Activated naive CD4-positive, alpha-beta T cell (primary cell): ENCODE results near the gene PLD3.
A peak's percentile ranks its signal among the peaks of the same experiment; 100 is the strongest.

ENCODE experiments used
- DNase-seq, 4 experiments: peaks; one replicate each; lab custom pipeline; 2025; lab: John Stamatoyannopoulos, UW

PLD3 gene, protein sequence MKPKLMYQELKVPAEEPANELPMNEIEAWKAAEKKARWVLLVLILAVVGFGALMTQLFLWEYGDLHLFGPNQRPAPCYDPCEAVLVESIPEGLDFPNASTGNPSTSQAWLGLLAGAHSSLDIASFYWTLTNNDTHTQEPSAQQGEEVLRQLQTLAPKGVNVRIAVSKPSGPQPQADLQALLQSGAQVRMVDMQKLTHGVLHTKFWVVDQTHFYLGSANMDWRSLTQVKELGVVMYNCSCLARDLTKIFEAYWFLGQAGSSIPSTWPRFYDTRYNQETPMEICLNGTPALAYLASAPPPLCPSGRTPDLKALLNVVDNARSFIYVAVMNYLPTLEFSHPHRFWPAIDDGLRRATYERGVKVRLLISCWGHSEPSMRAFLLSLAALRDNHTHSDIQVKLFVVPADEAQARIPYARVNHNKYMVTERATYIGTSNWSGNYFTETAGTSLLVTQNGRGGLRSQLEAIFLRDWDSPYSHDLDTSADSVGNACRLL

DNA sequence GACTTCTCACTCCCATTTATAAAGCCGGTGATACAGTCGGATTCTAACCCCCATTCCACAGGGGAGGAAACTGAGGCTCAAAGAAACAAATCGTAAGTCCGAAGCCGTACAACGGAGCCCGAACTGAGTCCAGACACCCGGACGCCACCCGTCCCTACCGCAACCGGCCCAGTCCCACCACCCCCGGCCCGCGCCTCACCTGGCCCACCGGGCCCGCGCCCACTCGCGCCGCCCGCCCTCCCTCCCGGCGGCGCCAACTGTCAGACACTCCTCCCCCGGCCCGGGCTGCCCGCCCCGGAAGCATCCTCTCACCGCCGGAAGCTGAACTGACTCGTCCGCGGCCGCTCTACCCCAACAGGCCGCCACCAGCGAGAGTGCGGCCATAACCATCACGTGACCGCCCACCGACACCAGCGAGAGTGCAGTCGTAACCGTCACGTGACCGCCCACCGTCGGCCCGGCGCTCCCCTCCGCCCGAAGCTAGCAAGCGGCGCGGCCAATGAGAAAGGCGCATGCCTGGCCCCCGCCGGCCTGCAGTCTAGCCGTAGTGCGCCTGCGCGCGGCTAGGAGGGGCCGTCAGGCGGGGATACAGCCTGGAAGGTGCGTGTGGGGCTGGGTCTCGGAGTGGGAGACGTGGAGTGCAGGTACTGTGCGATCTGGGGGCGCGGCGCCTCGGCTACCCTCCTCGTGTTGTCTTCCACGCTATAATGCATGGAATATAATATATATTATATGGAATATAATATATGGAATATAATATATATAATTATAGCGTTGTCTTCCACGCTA, at the start of gene PLD3, which contains the start of gene C19orf47:
TSS of gene PLD3 (plus strand) at position 571 of the 789 bp plus-strand sequence. CDS start 17,789 bp downstream, outside the sequence.
TSS of gene C19orf47 (minus strand) at position 273 of the 789 bp plus-strand sequence. CDS start 6,540 bp downstream, outside the sequence.
- peak; percentile 90 to 97 (median 97) for DNase-seq

DNA sequence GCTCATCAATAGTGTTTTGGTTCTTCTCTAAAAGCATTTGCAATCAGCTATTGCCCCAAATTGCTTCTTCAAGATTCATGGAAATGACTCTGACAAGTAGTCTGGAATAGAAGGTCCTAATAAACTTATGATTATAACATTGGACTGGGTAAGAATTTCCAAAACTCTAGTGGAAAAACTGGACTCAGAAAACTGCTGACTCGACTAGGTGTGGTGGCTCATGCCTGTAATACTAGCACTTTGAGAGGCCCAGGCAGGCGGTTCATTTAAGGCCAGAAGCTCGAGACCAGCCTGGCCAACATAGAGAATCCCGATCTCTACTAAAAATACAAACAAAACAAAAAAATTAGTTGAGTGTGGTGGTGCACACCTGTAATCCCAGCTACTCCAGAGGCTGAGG, 47.8 kb upstream of the PLD3 start:
- DNase-seq, result no peak

DNA sequence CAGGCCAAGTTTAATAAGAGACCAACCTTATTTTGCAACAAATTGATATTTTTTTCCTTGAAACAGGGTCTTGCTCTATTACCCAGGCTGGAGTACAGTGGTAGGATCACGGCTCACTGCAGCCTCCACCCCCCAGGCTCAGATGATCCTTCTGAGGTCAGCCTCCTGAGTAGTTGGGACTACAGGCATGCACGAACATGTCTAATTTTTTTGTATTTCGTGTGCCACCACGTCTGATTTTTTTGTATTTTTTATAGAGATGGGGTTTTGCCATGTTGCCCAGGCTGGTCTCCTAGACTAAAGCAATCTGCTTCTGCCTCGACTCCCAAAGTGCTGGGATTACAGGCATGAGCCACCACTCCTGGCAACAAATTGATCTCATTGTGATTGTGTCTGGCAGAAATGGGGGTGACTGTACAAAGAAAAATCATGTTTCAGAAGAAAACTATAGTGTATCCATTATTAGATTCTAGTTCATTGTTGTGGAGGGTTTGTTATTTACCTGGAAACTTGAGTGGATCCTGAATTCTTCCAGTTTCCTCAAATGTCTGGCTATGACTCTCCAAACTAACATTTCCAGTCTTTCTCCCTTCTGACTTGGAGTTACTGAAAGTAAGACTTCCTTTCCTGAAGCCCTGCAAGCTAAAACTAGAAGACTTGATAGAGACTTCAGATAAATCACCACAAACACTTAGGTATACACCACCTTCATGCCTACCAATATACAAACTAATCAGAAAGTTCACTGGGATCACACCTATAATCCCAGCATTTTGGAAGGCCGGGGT, 46.1 kb upstream of the PLD3 start:
- DNase-seq, result no peak

DNA sequence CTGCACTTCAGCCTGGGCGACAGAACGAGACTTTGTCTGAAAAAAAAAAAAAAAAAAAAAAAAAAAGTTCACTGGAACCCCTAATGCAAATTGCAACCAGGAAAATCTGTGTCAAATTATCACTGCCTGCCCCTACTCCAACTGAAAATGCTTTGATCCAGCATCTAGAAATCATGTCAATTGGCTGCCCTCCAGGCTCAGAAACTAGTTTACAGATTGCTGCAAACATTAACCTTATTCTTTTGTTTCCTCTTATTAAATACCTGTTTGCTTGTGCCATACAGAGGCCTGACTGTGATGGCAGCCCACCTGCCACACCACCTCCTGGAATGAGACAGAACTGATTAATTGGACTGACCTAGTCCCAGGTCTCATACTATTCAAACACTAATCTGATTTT, 44.7 kb upstream of the PLD3 start:
- no peak for DNase-seq

DNA sequence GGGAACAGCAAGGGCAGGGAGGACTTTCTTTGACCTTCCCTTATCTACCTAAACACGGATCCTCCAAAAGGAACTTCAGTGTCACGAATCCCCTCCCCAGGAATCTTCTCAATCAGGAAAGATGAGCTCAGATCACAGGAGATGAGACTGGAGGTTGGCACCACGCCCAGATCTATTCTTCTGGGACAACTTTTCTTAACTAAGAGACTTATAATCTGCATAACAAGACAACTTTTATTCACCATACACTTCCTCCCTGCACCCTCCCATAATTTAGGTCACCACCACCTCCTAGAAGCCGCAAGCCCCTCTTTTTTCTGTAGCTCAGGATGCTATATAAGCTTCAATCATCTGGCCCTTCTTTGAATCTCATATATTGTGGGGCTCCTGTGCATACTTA, 44.2 kb upstream of the PLD3 start:
- no peak for DNase-seq

DNA sequence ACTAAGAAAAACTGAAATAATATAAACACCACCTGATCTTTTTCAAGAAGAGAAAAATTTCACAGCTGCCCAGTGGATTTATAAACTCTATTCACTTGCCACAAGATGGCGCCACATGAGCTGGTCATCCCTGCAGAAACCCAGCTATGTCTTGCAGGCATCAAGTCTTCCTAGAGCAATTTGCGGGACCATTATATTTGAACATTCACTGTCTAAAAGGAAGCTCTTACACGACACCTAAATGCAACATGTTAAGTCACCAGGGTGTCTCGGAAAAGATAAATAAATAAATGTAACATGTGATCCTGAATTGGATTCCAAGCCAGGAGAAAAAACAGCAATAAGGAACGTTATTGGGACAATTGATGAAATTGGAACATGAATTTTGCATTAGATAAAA, 43.1 kb upstream of the PLD3 start:
- peak; percentile 14 to 63 (median 32) for DNase-seq

DNA sequence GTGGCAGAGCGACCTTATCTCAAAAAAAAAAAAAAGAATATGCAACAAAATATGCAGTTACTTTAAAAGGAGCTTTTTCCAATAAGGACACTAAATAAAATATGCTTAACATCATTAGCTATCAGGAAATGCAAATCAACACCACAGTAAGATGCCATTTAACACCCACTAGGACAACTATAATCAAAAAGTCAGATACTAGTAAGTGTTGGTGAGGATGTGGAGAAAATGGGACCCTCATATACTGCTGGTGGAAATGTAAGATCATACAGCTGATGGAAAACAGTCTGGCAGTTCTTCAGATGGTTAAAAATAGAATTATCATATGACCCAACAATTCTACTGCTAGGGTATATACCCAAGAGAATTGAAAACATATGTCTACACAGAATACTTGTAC, 38.8 kb upstream of the PLD3 start:
- no peak for DNase-seq

DNA sequence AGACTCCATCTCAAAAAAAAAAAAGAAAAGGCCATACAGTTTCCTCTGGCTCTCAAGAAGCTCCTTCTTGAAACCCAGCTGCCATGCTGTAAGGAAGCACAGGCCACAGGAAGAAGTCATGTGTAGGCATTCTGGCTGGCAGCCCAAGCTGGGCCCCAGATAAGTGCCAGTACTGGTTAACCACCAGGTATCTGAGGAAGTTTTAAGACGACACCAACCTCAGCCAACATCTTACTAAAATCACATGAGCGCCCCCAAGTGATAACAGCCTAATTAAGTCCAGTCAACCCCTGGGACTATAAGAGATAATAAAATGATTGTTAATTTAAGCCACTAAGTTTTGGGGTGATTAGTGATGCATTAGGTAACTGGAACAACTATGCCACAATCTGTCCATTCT, 36.0 kb upstream of the PLD3 start:
- DNase-seq, result no peak

DNA sequence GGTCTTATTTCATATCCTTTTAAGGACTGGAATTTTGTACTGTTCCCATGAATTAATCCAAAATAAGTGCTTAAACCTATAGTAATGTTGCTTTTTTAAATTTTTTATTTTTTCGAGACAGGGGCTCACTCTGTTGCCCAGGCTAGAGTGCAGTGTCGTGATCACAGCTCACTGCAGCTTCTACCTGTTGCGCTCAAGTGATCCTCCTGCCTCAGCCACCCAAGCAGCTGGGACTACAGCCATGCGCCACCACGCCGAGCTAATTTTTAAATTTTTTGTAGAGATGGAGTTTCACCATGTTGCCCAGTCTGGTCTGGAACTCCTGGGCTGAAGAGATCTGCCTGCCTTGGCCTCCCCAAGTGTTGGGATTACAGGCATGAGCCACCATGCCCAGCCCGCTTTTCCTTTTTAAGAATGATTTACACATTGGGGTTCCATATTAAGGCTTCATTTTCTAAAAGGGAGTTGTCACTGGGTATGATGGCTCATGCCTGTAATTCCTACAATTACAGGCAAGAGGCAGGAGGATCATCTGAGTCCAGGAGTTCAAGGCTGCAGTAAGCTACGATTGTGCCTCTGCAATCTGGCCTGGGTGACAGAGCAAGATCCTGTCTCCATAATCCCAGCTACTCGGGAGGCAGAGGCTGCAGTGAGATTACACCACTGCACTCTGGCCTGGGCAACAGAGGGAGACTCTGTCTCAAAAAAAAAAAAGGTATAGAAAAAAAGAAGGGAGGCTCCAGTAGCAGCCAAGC, 35.1 kb upstream of the PLD3 start:
- DNase-seq, result no peak

DNA sequence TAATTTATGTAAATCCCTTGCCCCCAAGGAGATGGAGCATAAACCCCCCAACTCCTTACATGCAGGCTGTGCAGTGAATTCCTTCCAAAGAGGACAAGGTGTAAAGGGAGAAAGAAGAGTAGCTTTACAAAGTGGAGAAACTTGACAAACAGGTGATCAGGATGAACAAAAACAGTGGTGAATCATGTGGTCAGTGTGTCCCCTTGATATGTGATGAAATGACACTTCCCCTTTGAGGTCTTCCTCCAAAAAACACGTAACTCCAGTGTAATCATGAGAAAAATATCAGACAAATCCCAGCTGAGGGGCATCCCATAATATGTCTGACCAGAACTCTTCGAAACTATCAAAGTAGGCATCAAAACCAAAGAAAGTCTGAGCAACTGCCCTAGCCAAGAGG, 33.8 kb upstream of the PLD3 start:
- no peak for DNase-seq

DNA sequence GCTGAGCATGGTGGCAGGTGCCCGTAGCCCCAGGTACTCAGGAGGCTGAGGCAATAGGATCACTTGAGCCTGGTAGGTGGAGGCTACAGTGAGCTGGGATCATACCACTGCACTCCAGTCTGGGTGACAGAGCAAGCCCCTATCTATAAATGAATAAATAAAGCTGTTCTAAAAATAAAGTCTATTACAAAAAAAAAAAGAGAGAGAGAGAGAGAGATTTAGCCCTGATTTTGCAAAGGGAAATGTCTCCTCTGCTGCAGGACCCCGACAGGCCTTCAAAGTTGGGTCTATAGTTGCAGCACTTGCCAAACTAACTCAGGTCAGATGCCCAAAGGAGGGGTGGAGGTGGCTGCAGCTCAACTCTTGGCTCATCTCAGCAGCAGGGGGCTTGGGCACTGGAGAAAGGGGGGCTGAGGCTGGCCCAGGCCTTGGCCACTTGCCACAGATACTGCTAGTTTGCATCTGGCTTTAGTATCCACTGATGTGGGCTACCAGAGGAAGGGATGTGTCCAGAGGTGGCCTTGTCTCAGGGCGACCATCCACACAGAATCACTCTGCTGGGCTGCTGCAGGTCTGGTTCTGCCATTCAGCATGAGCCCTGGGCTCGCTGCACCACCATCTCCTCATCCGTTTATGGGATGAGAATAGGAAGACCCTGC, 32.6 kb upstream of the PLD3 start:
- DNase-seq, result no peak

DNA sequence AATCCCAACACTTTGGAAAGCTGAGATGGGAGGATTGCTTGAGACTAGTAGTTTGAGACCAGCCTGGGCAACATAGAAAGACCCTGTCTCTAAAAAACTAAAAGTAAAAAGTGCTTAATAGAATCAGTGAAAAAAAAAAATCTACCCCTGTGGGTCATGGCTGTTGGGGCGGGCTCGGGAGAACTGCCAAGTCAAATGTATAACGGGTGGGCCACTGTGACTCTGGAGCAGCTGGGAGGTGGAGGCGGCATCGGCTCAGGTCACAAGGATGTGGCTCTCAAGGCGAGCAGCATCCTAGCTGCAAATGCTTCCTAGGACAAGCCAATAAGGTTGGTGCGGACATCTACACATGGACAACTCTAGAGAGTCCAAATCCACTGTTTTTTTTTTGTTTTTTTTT, 31.2 kb upstream of the PLD3 start:
- no peak for DNase-seq

DNA sequence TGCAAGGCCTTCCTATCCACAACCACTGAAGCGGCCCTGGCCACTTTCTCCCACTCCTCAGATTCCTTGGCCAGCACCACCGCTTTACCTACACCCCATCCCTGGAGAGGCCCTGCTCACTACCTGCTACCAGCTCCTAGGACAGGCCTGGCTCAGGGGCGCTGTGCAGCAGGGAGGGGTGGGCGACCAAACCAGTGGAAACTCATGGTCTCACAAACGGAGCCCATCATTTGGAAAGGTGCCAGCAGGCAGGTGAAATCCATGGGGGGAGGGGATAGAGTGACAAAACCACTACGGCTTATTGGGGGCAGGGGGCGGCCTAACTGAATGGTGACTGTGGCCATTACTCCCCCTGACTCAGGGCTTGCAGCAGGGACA, 27.9 kb upstream of the PLD3 start:
- no peak for DNase-seq

DNA sequence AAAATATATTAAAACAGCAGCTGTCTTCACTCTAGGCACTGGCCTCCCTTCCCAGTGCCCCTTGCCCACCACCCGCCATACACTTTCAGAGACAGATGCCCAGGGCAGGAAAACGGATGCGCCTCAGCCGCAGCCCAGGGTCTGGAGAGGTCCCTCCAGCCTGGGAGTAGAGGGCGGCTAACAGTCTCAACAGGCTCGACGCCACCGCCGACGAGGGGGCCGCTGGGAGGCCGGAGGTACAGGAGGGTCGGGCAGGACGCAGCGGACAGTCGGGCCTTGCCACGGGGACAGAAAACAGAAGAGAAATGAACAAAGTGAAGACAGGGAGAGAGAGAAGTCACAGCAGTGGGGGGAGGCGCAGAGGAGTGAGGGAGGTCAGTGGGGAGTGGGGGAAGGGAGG, 27.4 kb upstream of the PLD3 start:
- no peak for DNase-seq

DNA sequence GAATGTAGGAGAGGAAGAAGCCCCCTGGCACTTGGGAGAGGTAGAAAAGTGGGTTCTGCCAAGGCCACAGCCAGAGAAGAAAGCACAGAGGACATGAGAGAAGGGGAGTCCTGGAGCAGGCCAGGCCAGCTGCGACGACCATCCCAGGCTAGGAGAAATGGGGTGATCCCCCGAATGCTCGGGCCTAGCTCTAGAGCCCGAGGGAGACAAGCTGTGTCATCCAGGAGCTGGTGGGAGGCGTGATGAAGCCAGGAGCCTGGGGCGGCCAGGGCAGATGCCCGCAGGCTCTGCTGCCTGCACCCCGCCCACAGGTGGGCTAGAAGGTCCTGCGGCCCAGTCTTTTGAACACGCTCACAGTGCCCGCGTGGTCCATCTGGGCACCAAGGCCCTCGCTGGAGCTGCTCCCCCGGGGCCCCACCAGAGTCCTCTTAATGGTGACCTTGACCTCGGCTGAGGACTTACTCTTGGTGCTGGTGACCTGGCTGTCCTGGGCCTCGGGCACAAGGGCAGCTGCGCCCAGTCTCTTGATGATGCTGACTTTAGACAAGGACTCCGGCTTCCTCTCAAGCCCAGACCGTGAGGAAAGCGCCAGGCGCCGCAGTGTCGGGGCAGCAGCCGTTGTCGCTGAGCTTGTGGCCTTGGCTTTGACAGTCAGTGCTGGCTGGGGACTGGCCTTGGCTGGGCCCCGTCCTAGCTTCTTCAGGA, 26.8 kb upstream of the PLD3 start:
- no peak for DNase-seq

DNA sequence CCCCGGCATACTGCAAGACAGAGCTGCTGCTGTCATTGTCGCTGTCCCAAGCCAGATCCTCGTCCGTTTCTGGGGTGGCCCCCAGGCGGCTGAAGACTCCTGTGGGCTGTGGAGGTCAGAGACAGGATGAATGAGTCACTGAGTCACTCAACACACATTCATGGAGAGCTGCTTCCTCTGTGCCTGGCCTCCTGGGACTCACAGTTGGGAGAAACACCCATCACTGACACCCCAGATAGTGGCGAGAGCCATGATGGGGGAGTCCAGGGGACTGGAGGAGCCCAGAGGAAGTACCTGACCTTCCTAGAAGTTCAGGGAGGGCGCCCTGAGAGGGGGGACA, 26.3 kb upstream of the PLD3 start:
- no peak for DNase-seq

DNA sequence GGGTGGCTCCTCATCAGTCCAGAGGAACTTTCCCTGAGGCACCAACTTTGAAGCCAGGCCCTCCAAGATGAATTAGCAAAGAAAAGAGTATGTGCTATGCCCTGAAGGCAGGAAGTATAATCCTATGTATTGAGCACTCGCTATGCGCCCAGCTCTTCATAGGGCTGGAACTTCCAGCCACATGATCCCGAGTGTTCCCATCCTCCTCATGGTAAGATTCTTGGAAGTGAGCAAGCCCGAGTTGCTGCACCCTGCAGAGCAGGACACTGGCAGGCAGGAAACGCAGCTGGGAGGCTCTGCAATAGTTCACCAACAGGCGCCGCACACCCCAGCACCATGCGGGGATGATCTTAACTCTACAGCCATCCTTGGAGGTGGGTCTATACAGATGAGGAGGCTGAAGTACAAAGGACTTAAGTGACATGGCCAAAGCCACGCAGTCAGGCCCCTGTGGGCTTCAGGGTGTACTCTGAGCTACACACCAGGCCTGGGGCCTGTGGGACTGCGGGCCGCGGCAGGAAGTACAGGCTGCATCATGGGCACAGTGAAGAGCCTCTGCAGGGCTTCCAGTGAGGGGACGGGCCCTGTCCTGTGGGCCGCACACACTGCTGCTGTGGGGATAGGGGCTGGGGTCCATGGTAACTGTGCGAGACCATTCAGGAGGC, 25.4 kb upstream of the PLD3 start:
- no peak for DNase-seq

DNA sequence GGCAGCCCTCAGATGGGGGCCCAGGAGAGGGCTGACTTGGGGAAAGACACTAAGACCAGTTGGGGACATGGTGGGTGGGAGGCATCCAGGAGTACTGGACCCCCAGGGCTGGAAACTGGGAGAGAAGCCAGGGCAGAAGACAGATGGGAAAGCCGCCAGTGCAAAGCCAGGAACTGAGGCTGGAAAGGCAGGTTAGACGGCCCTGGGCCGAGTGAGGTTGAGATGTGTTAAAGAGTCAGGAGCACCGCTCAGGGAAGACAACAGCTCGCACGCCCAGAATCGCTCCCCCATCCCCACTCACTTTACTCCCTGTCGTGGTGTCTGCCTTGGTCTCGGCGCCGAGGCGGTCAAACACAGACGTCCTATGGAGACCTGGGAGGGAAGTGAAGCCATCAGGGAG, 24.8 kb upstream of the PLD3 start:
- no peak for DNase-seq

DNA sequence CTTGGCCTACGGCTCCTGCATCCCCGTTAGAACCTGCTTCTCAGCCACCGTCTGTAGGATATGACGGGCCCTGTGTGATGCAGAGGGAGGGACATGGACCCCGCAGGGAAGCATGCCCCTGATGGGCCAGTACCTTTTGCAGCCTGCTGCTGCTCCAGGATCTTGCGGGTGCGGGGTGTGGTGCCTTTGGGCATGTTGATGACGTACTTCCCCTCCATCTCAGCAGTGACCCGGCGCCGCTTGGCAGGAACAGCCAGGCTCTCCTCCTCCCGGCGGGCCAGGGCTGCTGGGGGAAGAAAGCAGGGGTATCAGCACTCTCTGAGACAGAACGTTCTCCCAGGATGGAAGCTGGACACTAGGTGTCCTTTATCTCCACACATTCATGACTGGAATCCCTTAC, 22.3 kb upstream of the PLD3 start:
- no peak for DNase-seq

DNA sequence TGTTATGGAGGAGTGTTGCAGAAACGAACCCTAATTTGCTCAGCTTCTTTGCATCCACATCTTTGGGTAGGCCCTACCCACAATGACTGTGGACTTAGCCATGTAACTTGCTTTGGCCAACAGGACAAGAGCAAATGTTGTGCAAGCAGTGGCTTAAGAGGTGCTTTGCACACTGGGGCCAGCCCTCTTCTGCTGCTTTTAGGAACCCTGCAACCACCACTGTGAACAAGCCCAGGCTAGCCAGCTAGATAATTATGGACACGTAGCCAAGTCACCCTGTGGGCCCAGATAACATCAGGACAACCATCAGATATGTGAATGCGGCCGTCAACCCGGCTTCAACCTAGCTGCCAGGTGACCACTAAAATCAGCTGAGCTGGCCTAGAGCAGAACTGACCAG, 17.4 kb upstream of the PLD3 start:
- DNase-seq, result no peak
